Vagina (tissue), 2 donors: Measurements from ENCODE around the gene PIGQ. TPM values are rescaled to one million over a fixed set of nuclear protein-coding genes. Genes with fewer than 3 reads are reported as not detected.

ENCODE experiments used
- DNase-seq, 2 donors: peaks; one replicate each; pipeline ENCODE4 v3.0.0-alpha.2; 2017; ENCODE audit errors: extremely low spot score in 2 of 2
- H3K27ac ChIP-seq: fragments of 200-600 bp; sonication (generic); one replicate; pipeline ENCODE4 v1.5.1; 2019
- H3K27me3 ChIP-seq: fragments of 200-600 bp; sonication (generic); one replicate; pipeline ENCODE4 v1.5.1; 2019
- H3K36me3 ChIP-seq, 2 donors: fragments of 200-600 bp; sonication (generic); one replicate each; pipeline ENCODE4 v1.5.1; 2017 to 2019
- H3K4me1 ChIP-seq: fragments of 200-600 bp; sonication (generic); one replicate; pipeline ENCODE4 v1.5.1; 2019
- H3K4me3 ChIP-seq, 2 donors: fragments of 200-600 bp; sonication (generic); 1 replicate in 1 of 2; 2 replicates in 1 of 2; pipeline ENCODE4 v1.5.1; 2016 to 2019
- H3K9me3 ChIP-seq: fragments of 200-600 bp; sonication (generic); one replicate; pipeline ENCODE4 v1.5.1; 2019
- POLR2A ChIP-seq, 2 donors: fragments of 450-650 bp; IDR thresholded peaks; one replicate each; pipeline ENCODE4 v1.6.1; 2017; ENCODE audit warnings: antibody characterized with exemption in 2 of 2, mild to moderate bottlenecking in 2 of 2, moderate library complexity in 2 of 2
- POLR2AphosphoS5 ChIP-seq, 2 donors: sonication (generic); formaldehyde crosslinking; IDR thresholded peaks; one replicate each; pipeline ENCODE4 v1.9.0; 2017; ENCODE audit warnings: antibody characterized with exemption in 2 of 2, mild to moderate bottlenecking in 2 of 2, low read depth in 1 of 2; ENCODE audit not compliant: insufficient read depth in 1 of 2
- intact Hi-C: fragments of 100-400 bp; cut with DNase I; formaldehyde crosslinking; loops from one replicate; pipeline ENCODE4 v1.15.1; 2023
- total RNA-seq: library from RNA; depleted of rRNA; stranded (reverse); fragments of >200 nt; gene quantifications from one replicate; pipeline ENCODE4 v1.2.3, GENCODE V29; 2016
- TF ChIP-seq, protein P1 (sequence below), 3 experiments: fragments of 450-650 bp in 2 of 3; fragments of 200-600 bp in 1 of 3; sonication (generic) in 1 of 3; IDR thresholded peaks; one replicate each; pipeline ENCODE4 v1.5.1; 2017 to 2019; ENCODE audit warnings: antibody characterized with exemption in 3 of 3, mild to moderate bottlenecking in 2 of 3, moderate library complexity in 2 of 3

Gene PIGQ
- total RNA-seq, 1 donor from 2014 or later, result 26.0 TPM

DNA sequence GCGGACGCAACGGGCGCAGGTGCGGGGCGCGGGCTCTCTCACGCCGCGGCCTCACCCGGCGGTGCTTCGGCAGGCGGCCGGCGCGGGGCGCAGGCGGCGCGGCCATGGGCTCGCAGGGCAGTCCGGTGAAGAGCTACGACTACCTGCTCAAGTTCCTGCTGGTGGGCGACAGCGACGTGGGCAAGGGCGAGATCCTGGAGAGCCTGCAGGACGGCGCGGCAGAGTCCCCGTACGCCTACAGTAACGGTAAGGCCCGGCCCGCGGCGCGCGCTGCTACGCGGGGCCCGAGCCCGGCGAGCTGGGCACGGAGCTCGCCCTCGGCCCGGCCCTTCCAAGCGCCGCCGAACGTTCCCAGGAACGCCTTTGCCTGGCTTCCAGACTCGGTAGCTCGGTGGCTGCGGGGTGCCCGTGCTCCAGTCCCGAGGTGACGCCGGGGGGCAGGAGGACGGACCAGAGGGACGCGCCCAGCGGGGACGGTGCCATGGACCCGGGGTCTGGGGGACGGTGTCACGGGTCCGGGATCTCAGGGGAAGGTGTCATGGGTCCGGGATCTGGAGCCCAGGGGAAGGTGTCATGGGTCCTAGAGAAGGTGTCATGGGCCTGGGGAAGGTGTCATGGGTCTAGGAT, 20.5 kb downstream of the PIGQ start:
- intact Hi-C loops, result no loop called here
- H3K9me3 ChIP-seq, result no peaks in the 10 kb centered on the region
- no peaks in the 10 kb centered on the region for H3K27me3 ChIP-seq
- no peak for DNase-seq
- H3K27ac ChIP-seq, result peak overlapping the region; percentile 77
- TF ChIP-seq POLR2A (IDR thresholded peaks at IDR 0.05) (no peak), POLR2AphosphoS5 (IDR thresholded peaks at IDR 0.05; ENCODE audit: insufficient read depth in 1 of 2, low read depth in 1 of 2) (no peak)
- TF ChIP-seq, protein P1, sequence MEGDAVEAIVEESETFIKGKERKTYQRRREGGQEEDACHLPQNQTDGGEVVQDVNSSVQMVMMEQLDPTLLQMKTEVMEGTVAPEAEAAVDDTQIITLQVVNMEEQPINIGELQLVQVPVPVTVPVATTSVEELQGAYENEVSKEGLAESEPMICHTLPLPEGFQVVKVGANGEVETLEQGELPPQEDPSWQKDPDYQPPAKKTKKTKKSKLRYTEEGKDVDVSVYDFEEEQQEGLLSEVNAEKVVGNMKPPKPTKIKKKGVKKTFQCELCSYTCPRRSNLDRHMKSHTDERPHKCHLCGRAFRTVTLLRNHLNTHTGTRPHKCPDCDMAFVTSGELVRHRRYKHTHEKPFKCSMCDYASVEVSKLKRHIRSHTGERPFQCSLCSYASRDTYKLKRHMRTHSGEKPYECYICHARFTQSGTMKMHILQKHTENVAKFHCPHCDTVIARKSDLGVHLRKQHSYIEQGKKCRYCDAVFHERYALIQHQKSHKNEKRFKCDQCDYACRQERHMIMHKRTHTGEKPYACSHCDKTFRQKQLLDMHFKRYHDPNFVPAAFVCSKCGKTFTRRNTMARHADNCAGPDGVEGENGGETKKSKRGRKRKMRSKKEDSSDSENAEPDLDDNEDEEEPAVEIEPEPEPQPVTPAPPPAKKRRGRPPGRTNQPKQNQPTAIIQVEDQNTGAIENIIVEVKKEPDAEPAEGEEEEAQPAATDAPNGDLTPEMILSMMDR (IDR thresholded peaks at IDR 0.05), result no peak
- no peaks in the 10 kb centered on the region for H3K36me3 ChIP-seq
- H3K4me3 ChIP-seq, result peak overlapping the region; percentile 83 to 96
- peaks cover 64% of the 10 kb centered on the region for H3K4me1 ChIP-seq

DNA sequence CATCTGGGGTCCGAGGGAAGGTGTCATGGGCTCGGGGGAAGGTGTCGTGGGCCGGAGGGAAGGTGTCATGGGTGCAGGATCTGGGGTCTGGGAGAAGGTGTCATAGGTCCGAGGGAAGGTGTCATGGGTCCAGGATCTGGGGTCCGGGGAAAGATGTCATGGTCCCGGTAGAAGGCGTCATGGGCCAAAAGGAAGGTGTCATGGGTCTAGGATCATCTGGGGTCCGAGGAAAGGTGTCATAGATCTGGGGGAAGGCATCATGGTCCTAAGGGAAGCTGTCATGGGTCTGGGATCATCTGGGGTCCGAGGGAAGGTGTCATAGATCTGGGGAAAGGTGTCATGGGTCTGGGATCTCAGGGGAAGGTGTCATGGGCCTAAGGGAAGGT, 21.0 kb downstream of the PIGQ start:
- Histone ChIP-seq H3K9me3 (no peaks in the 10 kb centered on the region), H3K4me1 (peaks cover 69% of the 10 kb centered on the region), H3K4me3 (peak overlapping the region; percentile 83 to 96), H3K36me3 (no peaks in the 10 kb centered on the region), H3K27ac (peak overlapping the region; percentile 77), H3K27me3 (no peaks in the 10 kb centered on the region)
- intact Hi-C loops, result no loop called here
- no peak for TF ChIP-seq POLR2AphosphoS5 (IDR thresholded peaks at IDR 0.05; ENCODE audit: insufficient read depth in 1 of 2, low read depth in 1 of 2)
- no peak for TF ChIP-seq POLR2A (IDR thresholded peaks at IDR 0.05)
- TF ChIP-seq, protein P1 (IDR thresholded peaks at IDR 0.05), result no peak
- no peak for DNase-seq

DNA sequence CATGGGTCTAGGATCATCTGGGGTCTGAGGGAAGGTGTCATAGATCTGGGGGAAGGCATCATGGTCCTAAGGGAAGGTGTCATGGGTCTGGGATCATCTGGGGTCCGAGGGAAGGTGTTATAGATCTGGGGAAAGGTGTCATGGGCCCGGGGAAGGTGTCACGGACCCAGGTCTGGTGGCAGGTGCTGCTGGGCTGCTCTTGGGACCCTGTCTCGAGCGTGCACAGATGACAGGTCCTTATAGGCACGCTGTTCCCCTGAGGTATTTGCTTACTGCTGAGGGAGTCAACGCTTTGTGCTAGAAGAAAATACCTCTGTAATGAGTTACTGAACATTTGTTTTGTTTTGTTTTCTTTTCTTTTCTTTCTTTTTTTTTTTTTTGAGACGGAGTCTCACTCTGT, 21.5 kb downstream of the PIGQ start:
- H3K9me3 ChIP-seq, result no peaks in the 10 kb centered on the region
- no peak for DNase-seq
- no peak overlapping the region for H3K27ac ChIP-seq
- H3K4me1 ChIP-seq, result peaks cover 73% of the 10 kb centered on the region
- TF ChIP-seq POLR2AphosphoS5 (IDR thresholded peaks at IDR 0.05; ENCODE audit: insufficient read depth in 1 of 2, low read depth in 1 of 2), result no peak
- no peak for TF ChIP-seq POLR2A (IDR thresholded peaks at IDR 0.05)
- TF ChIP-seq, protein P1 (IDR thresholded peaks at IDR 0.05), result no peak
- H3K27me3 ChIP-seq, result no peaks in the 10 kb centered on the region
- intact Hi-C loops, result no loop called here
- H3K36me3 ChIP-seq, result peaks cover 0 to under 1% of the 10 kb centered on the region in 2 donors
- peak overlapping the region; percentile 83 to 96 for H3K4me3 ChIP-seq

DNA sequence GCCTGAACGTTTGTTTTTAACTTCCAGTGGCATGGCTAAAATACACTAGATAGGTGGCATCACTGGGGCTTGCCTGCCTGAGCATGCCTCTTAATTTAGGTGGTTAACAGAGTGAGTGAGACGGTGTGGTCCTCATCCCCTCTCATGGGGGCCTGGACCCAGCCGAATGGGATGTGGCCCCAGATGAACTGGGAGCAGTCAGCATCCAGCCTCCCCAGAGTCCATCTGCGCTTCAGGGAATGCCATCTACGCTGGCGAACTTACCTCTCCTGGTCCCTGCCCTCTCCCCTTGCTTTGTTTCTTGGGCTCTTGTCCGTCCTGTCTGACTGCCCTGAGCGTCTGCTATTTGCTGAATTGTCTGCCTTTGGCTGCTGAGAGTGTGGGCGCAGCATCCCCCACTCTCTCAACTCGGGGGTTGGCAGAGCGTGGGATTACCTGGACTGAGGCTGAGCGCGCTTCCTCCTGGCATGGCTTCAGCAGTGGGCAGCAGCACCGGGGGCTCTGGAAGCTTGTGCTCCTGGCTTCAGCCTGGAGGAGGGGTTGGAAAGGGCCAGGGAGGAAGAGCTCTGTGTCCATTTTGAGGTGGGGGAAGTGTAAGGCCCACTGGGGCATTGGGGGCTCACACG, 22.2 kb downstream of the PIGQ start:
- Histone ChIP-seq H3K36me3 (peaks cover 0 to 8% of the 10 kb centered on the region in 2 donors), H3K27me3 (no peaks in the 10 kb centered on the region), H3K9me3 (no peaks in the 10 kb centered on the region), H3K4me3 (peak overlapping the region; percentile 1 to 83), H3K27ac (peak overlapping the region; percentile 22), H3K4me1 (peaks cover 76% of the 10 kb centered on the region)
- intact Hi-C loops, result no loop called here
- no peak for DNase-seq
- TF ChIP-seq POLR2A (IDR thresholded peaks at IDR 0.05) (no peak), POLR2AphosphoS5 (IDR thresholded peaks at IDR 0.05; ENCODE audit: insufficient read depth in 1 of 2, low read depth in 1 of 2) (no peak)
- TF ChIP-seq, protein P1 (IDR thresholded peaks at IDR 0.05), result no peak
